Measurements from ENCODE around the gene RNF103. TPM values are rescaled to one million over a fixed set of nuclear protein-coding genes. Genes with fewer than 3 reads are reported as not detected.

The RNF103 gene
- total and polyA plus RNA-seq, 2 of the 13 experiments (the other 11 are each of a cell fraction or from before 2014, with no cell fraction given): 19.8 to 21.1 TPM

DNA sequence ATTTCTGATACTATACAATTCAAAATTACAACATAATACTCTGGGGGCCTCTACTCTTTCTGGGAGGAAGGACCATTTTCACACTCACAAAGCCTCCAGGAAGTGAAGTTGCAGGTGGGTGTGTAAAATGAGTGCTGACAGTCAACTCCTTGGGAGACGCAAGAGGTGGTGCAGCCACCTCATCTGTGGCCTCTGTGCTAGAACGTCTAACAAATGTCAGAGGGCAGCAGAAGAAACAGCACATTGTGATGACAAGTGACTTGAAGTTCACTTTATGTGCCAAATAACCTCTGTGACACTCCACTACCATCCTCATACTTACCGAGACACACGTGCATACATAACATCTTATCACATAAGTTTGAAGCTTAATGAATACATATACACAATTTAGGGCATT lies 10.2 kb downstream of the RNF103 start:
- no peak overlapping the region for H3K4me3 ChIP-seq (replicated peaks in 1 of 3; ENCODE audit: insufficient read depth in 1 of 3, low read depth in 2 of 3, low read length in 3 of 3)
- TF ChIP-seq NONO (IDR thresholded peaks at IDR 0.05) (no peak), NONO (CRISPR knock-in tag; conservative IDR thresholded peaks at IDR 0.05) (0 out of 2 replicates have a peak, but pooled peaks have one; percentile 29), ZNF224 (CRISPR knock-in tag; IDR thresholded peaks at IDR 0.05) (no peak), NCOR1 (IDR thresholded peaks at IDR 0.05; ENCODE audit: borderline replicate concordance, low read length) (no peak)
- TF ChIP-seq, protein P1, sequence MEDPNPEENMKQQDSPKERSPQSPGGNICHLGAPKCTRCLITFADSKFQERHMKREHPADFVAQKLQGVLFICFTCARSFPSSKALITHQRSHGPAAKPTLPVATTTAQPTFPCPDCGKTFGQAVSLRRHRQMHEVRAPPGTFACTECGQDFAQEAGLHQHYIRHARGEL (CRISPR knock-in tag; IDR thresholded peaks at IDR 0.05): no peak
- WGBS (ENCODE audit: low lambda C conversion rate): 97% methylated on average over 4 of the region's 4 CpGs
- H3K4me2 ChIP-seq (ENCODE audit: low read depth, low read length): no peak overlapping the region
- no peak for FAIRE-seq
- no peaks in the 10 kb centered on the region for H3K9me3 ChIP-seq (ENCODE audit: low read length)
- CTCF ChIA-PET (ENCODE audit: low intra/inter-chr PET ratio, low total read pairs): no interaction called here
- H2AFZ ChIP-seq (ENCODE audit: low read length): no peak overlapping the region
- H3K27ac ChIP-seq (ENCODE audit: extremely low read length, insufficient read depth, low read length): no peak overlapping the region
- no TSS peak for BruUV-seq (replicated peaks)
- no peaks in the 10 kb centered on the region for H3K27me3 ChIP-seq (ENCODE audit: control insufficient read depth in 1 of 2, insufficient read depth in 2 of 2, low read length in 2 of 2)
- H3K36me3 ChIP-seq (replicated peaks in 1 of 2; ENCODE audit: control insufficient read depth in 1 of 2, insufficient read depth in 2 of 2, low read length in 2 of 2): peaks cover 17 to 75% of the 10 kb centered on the region in 2 experiments
- peaks cover 25% of the 10 kb centered on the region for H3K4me1 ChIP-seq (ENCODE audit: insufficient read depth, low read length)
- peaks cover 21% of the 10 kb centered on the region for H3K79me2 ChIP-seq (ENCODE audit: insufficient read depth, low read length)
- in situ Hi-C loops (cut with HindIII; ENCODE audit: extremely low pct_ligation_motif_present, low pct_unique_long_range_greater_than_20kb) (no loop called here), intact Hi-C loops (cut with micrococcal nuclease; ENCODE audit: unreplicated experiment) (no loop called here)
- no peak for ATAC-seq
- no peak for DNase-seq (ENCODE audit: low spot score)
- POLR2A ChIA-PET: no interaction called here
- H3K9ac ChIP-seq (ENCODE audit: insufficient read depth, low read depth, low read length): no peak overlapping the region
- no peaks in the 10 kb centered on the region for H4K20me1 ChIP-seq (ENCODE audit: insufficient read depth, low read length)

- no peak overlapping the region for H2AFZ ChIP-seq (ENCODE audit: low read length)
- BruUV-seq (replicated peaks): no TSS peak
- no peak overlapping the region for H3K4me2 ChIP-seq (ENCODE audit: low read depth, low read length)
- ATAC-seq (no peak), FAIRE-seq (no peak), DNase-seq (ENCODE audit: low spot score) (no peak)
- POLR2A ChIA-PET: no interaction called here
- no peak overlapping the region for H3K4me3 ChIP-seq (replicated peaks in 1 of 3; ENCODE audit: insufficient read depth in 1 of 3, low read depth in 2 of 3, low read length in 3 of 3)
- H3K27ac ChIP-seq (ENCODE audit: extremely low read length, insufficient read depth, low read length): no peak overlapping the region
- CTCF ChIA-PET (ENCODE audit: low intra/inter-chr PET ratio, low total read pairs): no interaction called here
- no peak overlapping the region for H3K9ac ChIP-seq (ENCODE audit: insufficient read depth, low read depth, low read length)
- in situ Hi-C loops (cut with HindIII; ENCODE audit: extremely low pct_ligation_motif_present, low pct_unique_long_range_greater_than_20kb) (no loop called here), intact Hi-C loops (cut with micrococcal nuclease; ENCODE audit: unreplicated experiment) (no loop called here)
- H3K36me3 ChIP-seq (replicated peaks in 1 of 2; ENCODE audit: control insufficient read depth in 1 of 2, insufficient read depth in 2 of 2, low read length in 2 of 2): peaks cover 17 to 61% of the 10 kb centered on the region in 2 experiments
- peaks cover 5% of the 10 kb centered on the region for H3K4me1 ChIP-seq (ENCODE audit: insufficient read depth, low read length)
- WGBS (ENCODE audit: low lambda C conversion rate): 95% methylated on average over 1 of the region's 1 CpG
- peaks cover 10% of the 10 kb centered on the region for H3K79me2 ChIP-seq (ENCODE audit: insufficient read depth, low read length)
- no peaks in the 10 kb centered on the region for H3K27me3 ChIP-seq (ENCODE audit: control insufficient read depth in 1 of 2, insufficient read depth in 2 of 2, low read length in 2 of 2)
- H4K20me1 ChIP-seq (ENCODE audit: insufficient read depth, low read length): no peaks in the 10 kb centered on the region
- H3K9me3 ChIP-seq (ENCODE audit: low read length): no peaks in the 10 kb centered on the region
- TF ChIP-seq ZNF557 (CRISPR knock-in tag; IDR thresholded peaks at IDR 0.05) (no peak), IKZF1 (IDR thresholded peaks at IDR 0.05) (no peak), ZNF121 (CRISPR knock-in tag; IDR thresholded peaks at IDR 0.05) (0 out of 2 replicates have a peak, but pooled peaks have one; percentile 18), ZNF432 (CRISPR knock-in tag; IDR thresholded peaks at IDR 0.05; ENCODE audit: borderline replicate concordance) (no peak)
Observed at GRCh38 chr2:86610871-86611270, 12.8 kb downstream of the RNF103 start.

Measured in HepG2 (cell line).